Left ventricle myocardium inferior (tissue), 1 donor: ENCODE results near the gene APPBP2. TPM values are rescaled to one million over a fixed set of nuclear protein-coding genes. Genes with fewer than 3 reads are reported as not detected.
"Not testable (repeated sequence)": the region's sequence is repeated elsewhere in the genome, so short reads cannot be mapped to it uniquely, and the experiment has no call there.

Experiments used
- DNase-seq: peaks from one replicate; pipeline ENCODE4 v3.0.0-alpha.2; 2020
- H3K27ac ChIP-seq: fragments of 200-600 bp; replicated peaks from 2 replicates; pipeline ENCODE4 v1.8.0; 2021
- H3K27me3 ChIP-seq: fragments of 200-600 bp; 2 replicates; pipeline ENCODE4 v1.8.0; 2021; ENCODE audit warnings: low read depth
- H3K36me3 ChIP-seq: fragments of 200-600 bp; 2 replicates; pipeline ENCODE4 v1.8.0; 2021
- H3K4me1 ChIP-seq: fragments of 200-600 bp; 2 replicates; pipeline ENCODE4 v1.8.0; 2021
- H3K4me3 ChIP-seq: fragments of 200-600 bp; 2 replicates; pipeline ENCODE4 v1.8.0; 2021; ENCODE audit warnings: mild to moderate bottlenecking, moderate library complexity
- H3K9me3 ChIP-seq: fragments of 200-600 bp; replicated peaks from 2 replicates; pipeline ENCODE4 v1.8.0; 2021
- CTCF ChIP-seq: fragments of 200-600 bp; IDR thresholded peaks from 2 replicates; pipeline ENCODE4 v1.8.0; 2021; ENCODE audit warnings: antibody characterized with exemption, mild to moderate bottlenecking, borderline replicate concordance
- intact Hi-C: fragments of 100-400 bp; cut with micrococcal nuclease; formaldehyde crosslinking; loops from one replicate; pipeline ENCODE4 v1.11.0; 2022
- total RNA-seq: library from RNA; stranded (reverse); fragmentation: NEBNext Ultra II Directional; extraction: Animal tissue kit (Norgen Biotek cat#: 25700); gene quantifications from one replicate; pipeline ENCODE4 v1.2.1, GENCODE V29; 2021
- donor health status: DM: no; HTN: yes; CAD: no; lungs with severe emphysema.

APPBP2 gene
- total RNA-seq, 1 donor from 2014 or later = 16.6 TPM

- no peak overlapping the region for H3K4me3 ChIP-seq
- peaks cover 81% of the 10 kb centered on the region for H3K36me3 ChIP-seq
- DNase-seq = no peak
- TF ChIP-seq CTCF = no peak
- peaks cover 12% of the 10 kb centered on the region for H3K9me3 ChIP-seq
- H3K4me1 ChIP-seq = no peaks in the 10 kb centered on the region
- intact Hi-C loops = no loop called here
- H3K27ac ChIP-seq = no peak overlapping the region
- H3K27me3 ChIP-seq = no peaks in the 10 kb centered on the region
Measured at GRCh38 chr17:60495260-60495659, 30.8 kb downstream of the APPBP2 start.

GRCh38 chr17:60493847-60494321 lies 32.2 kb downstream of the APPBP2 start:
- Histone ChIP-seq H3K9me3 (peaks cover 12% of the 10 kb centered on the region), H3K27me3 (no peaks in the 10 kb centered on the region), H3K4me3 (no peak overlapping the region), H3K4me1 (no peaks in the 10 kb centered on the region), H3K36me3 (peaks cover 83% of the 10 kb centered on the region), H3K27ac (no peak overlapping the region)
- intact Hi-C loops = no loop called here
- no peak for TF ChIP-seq CTCF
- no peak for DNase-seq

GRCh38 chr17:60491771-60492170 lies 34.3 kb downstream of the APPBP2 start:
- H3K27ac ChIP-seq = no peak overlapping the region

GRCh38 chr17:60490594-60490993 lies 35.4 kb downstream of the APPBP2 start:
- H3K27ac ChIP-seq, H3K4me1 ChIP-seq, DNase-seq, intact Hi-C loops, H3K4me3 ChIP-seq, H3K27me3 ChIP-seq: not testable (repeated sequence)
- peaks cover 83% of the 10 kb centered on the region for H3K36me3 ChIP-seq
- peaks cover 12% of the 10 kb centered on the region for H3K9me3 ChIP-seq

More at GRCh38 chr17:60491771-60492170, 34.3 kb downstream of the APPBP2 start:
- Histone ChIP-seq H3K27me3 (no peaks in the 10 kb centered on the region), H3K4me3 (no peak overlapping the region), H3K36me3 (peaks cover 88% of the 10 kb centered on the region), H3K9me3 (peaks cover 12% of the 10 kb centered on the region), H3K4me1 (no peaks in the 10 kb centered on the region)
- no peak for DNase-seq
- intact Hi-C loops = no loop called here
- no peak for TF ChIP-seq CTCF

GRCh38 chr17:60481604-60482003 lies 44.4 kb downstream of the APPBP2 start:
- intact Hi-C loops = no loop called here
- no peaks in the 10 kb centered on the region for H3K4me1 ChIP-seq
- no peaks in the 10 kb centered on the region for H3K9me3 ChIP-seq
- H3K4me3 ChIP-seq = no peak overlapping the region
- no peaks in the 10 kb centered on the region for H3K27me3 ChIP-seq
- H3K27ac ChIP-seq = no peak overlapping the region
- peaks cover 24% of the 10 kb centered on the region for H3K36me3 ChIP-seq
- no peak for DNase-seq
- no peak for TF ChIP-seq CTCF

GRCh38 chr17:60473788-60474187 lies 52.3 kb downstream of the APPBP2 start:
- TF ChIP-seq CTCF = no peak
- Histone ChIP-seq H3K27me3 (no peaks in the 10 kb centered on the region), H3K4me1 (peaks cover 27% of the 10 kb centered on the region), H3K4me3 (no peak overlapping the region), H3K9me3 (no peaks in the 10 kb centered on the region), H3K27ac (no peak overlapping the region), H3K36me3 (peaks cover 26% of the 10 kb centered on the region)
- intact Hi-C loops = no loop called here
- DNase-seq = no peak
